MM.1S (cell line): ENCODE measurements around the gene LIPT1.

Experiments
- EZH2phosphoT487 ChIP-seq: fragments of 300-600 bp; sonication (generic); IDR thresholded peaks from 2 replicates; pipeline ENCODE4 v1.6.1; 2018; ENCODE audit warnings: antibody characterized with exemption, low read length
- TF ChIP-seq, protein P1 (sequence below): fragments of 300-600 bp; sonication (generic); IDR thresholded peaks from 2 replicates; pipeline ENCODE4 v1.5.1; 2016; ENCODE audit warnings: antibody characterized with exemption, low read length, mixed read lengths

DNA sequence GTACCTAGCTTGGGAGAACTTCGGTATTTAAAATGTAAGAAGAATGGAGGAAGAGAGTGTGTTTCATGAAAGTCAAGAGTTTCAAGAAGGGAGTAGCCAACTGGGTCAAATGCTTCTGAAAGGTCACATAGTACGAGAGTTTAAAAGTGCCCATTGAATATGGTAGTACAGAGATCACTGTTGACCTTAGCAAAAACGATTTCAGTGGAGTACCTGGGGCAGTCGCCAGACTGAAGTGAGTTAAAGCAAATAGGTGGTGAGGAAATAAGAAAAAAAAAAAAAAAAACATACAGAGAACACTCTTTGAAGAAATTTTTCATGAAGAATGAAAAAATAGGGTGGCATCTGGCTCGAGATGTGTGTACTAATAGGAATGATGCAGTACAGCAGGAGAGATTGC is 11.5 kb downstream of the LIPT1 start:
- TF ChIP-seq, protein P1, sequence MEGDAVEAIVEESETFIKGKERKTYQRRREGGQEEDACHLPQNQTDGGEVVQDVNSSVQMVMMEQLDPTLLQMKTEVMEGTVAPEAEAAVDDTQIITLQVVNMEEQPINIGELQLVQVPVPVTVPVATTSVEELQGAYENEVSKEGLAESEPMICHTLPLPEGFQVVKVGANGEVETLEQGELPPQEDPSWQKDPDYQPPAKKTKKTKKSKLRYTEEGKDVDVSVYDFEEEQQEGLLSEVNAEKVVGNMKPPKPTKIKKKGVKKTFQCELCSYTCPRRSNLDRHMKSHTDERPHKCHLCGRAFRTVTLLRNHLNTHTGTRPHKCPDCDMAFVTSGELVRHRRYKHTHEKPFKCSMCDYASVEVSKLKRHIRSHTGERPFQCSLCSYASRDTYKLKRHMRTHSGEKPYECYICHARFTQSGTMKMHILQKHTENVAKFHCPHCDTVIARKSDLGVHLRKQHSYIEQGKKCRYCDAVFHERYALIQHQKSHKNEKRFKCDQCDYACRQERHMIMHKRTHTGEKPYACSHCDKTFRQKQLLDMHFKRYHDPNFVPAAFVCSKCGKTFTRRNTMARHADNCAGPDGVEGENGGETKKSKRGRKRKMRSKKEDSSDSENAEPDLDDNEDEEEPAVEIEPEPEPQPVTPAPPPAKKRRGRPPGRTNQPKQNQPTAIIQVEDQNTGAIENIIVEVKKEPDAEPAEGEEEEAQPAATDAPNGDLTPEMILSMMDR = no peak
- TF ChIP-seq EZH2phosphoT487 = no peak
